Osteocyte (in vitro differentiated cells): ENCODE data around the gene LRP3. TPM values are rescaled to one million over a fixed set of nuclear protein-coding genes. Genes with fewer than 3 reads are reported as not detected.

Source experiments
- DNase-seq: peaks from one replicate; pipeline ENCODE4 v3.0.0; 2021; ENCODE audit warnings: mixed read lengths; ENCODE audit not compliant: unreplicated experiment; ENCODE audit errors: extremely low spot score
- H3K27ac Mint-ChIP-seq: one replicate; pipeline ENCODE4 v1.8.0; 2021; ENCODE audit warnings: mild to moderate bottlenecking, mixed read lengths; ENCODE audit not compliant: unreplicated experiment
- H3K27me3 Mint-ChIP-seq: one replicate; pipeline ENCODE4 v1.8.0; 2021; ENCODE audit warnings: mixed read lengths; ENCODE audit not compliant: unreplicated experiment
- H3K36me3 Mint-ChIP-seq: one replicate; pipeline ENCODE4 v1.8.0; 2021; ENCODE audit warnings: mixed read lengths; ENCODE audit not compliant: unreplicated experiment
- H3K4me1 Mint-ChIP-seq: one replicate; pipeline ENCODE4 v1.8.0; 2021; ENCODE audit warnings: mixed read lengths; ENCODE audit not compliant: unreplicated experiment
- H3K4me3 Mint-ChIP-seq: one replicate; pipeline ENCODE4 v1.8.0; 2021; ENCODE audit warnings: mild to moderate bottlenecking, moderate library complexity, mixed read lengths; ENCODE audit not compliant: unreplicated experiment
- H3K9me3 Mint-ChIP-seq: one replicate; pipeline ENCODE4 v1.8.0; 2021; ENCODE audit warnings: mixed read lengths; ENCODE audit not compliant: unreplicated experiment
- total RNA-seq: library from RNA; stranded (reverse); gene quantifications from 2 replicates; pipeline ENCODE4 v1.2.1, GENCODE V29; 2021
- TF ChIP-seq, protein P1 (sequence below): fragments of 200-600 bp; sonication (generic); IDR thresholded peaks from 2 replicates; pipeline ENCODE4 v1.5.0; 2021; ENCODE audit warnings: antibody characterized with exemption, mild to moderate bottlenecking, moderate library complexity

The LRP3 gene
- total RNA-seq, 1 donor from 2014 or later, result 49.8 TPM

DNA sequence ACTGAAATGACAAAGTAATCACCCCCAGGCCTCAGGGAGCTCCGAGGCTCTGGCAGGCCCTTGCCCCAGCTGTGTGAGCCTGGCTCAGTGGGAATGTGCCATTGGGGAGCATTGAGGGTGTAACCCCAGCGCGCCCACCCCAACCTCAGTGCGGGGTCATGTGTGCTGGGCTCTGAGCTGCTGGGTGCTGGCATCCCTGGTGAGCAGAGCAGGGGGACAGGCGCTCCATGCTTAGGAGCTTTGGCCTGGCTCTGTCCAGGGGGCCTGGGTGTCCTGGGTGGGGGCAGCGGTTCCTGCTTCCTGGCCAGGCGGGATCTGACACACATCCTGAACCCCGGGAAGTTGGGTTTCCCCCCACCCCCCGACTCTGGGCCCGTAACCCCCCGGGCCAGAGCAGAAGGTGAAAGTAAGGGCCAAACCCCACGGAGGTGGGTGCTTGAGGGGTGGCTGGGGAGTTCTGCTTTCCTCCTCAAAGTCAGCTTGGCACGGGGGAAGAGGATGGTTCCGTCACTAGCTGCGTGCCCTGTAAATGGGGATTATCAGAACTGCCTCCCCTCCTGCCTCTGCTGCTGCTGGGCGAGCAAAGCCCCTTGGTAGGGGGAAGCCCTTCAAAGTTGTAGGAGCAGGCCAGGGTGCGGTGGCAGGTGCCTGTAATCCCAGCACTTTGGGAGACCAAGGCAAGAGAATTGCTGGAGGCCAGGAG lies 1.7 kb downstream of the LRP3 start:
- Mint-ChIP-seq H3K27ac (no peak overlapping the region), H3K9me3 (no peaks in the 10 kb centered on the region), H3K4me1 (peaks cover 5% of the 10 kb centered on the region), H3K27me3 (peaks cover under 1% of the 10 kb centered on the region), H3K36me3 (no peaks in the 10 kb centered on the region), H3K4me3 (peak overlapping the region; percentile 84)
- DNase-seq, result no peak
- TF ChIP-seq, protein P1, sequence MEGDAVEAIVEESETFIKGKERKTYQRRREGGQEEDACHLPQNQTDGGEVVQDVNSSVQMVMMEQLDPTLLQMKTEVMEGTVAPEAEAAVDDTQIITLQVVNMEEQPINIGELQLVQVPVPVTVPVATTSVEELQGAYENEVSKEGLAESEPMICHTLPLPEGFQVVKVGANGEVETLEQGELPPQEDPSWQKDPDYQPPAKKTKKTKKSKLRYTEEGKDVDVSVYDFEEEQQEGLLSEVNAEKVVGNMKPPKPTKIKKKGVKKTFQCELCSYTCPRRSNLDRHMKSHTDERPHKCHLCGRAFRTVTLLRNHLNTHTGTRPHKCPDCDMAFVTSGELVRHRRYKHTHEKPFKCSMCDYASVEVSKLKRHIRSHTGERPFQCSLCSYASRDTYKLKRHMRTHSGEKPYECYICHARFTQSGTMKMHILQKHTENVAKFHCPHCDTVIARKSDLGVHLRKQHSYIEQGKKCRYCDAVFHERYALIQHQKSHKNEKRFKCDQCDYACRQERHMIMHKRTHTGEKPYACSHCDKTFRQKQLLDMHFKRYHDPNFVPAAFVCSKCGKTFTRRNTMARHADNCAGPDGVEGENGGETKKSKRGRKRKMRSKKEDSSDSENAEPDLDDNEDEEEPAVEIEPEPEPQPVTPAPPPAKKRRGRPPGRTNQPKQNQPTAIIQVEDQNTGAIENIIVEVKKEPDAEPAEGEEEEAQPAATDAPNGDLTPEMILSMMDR, result no peak

DNA sequence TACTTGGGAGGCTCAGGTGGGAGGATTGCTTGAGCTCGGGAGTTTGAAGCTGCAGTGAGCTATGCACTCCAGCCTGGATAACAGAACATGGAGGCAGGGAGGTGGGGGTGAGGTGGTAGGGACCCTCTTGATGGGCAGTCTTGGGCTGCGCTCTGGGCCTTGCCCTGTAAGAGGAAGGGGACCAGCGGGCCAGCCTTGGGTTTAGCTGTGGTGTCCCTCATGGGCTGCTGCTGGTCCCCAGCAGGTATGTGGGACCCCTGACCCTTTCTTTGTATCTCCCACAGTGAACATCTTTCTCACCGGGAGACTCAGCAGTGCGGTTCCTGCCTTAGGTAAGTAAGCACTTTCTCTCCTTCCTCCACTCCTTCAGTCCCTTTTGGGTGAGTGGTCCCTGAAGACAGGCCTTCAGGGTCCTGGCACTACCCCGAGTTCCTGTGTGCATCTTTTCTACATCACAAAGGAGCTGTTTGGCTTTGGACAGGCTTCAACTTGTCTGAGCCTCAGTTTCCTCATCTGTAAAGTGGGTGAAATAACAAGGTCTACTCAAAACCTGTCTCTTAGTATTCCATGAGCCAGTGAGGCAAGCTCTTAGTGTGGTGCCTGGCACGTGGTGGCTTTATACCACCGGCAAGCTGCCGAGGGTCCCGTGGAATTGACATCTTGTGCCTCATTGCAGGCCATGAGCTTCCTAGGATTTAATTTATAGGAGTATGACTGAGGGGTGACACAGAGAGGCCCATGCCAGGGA lies 2.5 kb downstream of the LRP3 start:
- H3K4me1 Mint-ChIP-seq, result peaks cover 5% of the 10 kb centered on the region
- H3K9me3 Mint-ChIP-seq, result no peaks in the 10 kb centered on the region
- TF ChIP-seq, protein P1, result no peak
- H3K4me3 Mint-ChIP-seq, result no peak overlapping the region
- H3K27ac Mint-ChIP-seq, result no peak overlapping the region
- no peaks in the 10 kb centered on the region for H3K27me3 Mint-ChIP-seq
- DNase-seq, result no peak
- no peaks in the 10 kb centered on the region for H3K36me3 Mint-ChIP-seq

DNA sequence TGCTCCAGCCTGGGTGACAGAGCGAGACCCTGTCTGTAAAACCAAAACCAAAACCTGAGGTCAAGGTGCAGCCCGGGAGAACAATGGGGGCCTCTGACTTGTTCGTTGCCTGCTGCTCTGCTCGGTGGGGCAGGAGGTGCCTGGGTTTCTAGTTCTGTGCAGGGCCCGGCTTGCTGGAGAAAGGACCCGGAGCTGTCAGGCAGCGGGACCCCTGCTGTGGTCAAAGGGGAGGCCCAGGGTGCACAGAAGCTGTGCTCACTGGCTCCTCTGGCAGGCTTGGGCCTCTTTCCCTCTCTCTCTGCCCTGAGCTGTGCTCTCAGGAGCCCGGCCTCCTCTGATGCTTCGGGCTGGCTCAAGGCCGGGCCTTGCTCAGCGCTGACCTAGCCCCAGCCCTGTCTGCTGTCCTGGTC lies 3.5 kb downstream of the LRP3 start:
- no peak for DNase-seq
- peaks cover 2% of the 10 kb centered on the region for H3K36me3 Mint-ChIP-seq
- H3K4me3 Mint-ChIP-seq, result no peak overlapping the region
- H3K4me1 Mint-ChIP-seq, result peaks cover 5% of the 10 kb centered on the region
- no peaks in the 10 kb centered on the region for H3K27me3 Mint-ChIP-seq
- H3K27ac Mint-ChIP-seq, result no peak overlapping the region
- no peaks in the 10 kb centered on the region for H3K9me3 Mint-ChIP-seq
- TF ChIP-seq, protein P1, result no peak

DNA sequence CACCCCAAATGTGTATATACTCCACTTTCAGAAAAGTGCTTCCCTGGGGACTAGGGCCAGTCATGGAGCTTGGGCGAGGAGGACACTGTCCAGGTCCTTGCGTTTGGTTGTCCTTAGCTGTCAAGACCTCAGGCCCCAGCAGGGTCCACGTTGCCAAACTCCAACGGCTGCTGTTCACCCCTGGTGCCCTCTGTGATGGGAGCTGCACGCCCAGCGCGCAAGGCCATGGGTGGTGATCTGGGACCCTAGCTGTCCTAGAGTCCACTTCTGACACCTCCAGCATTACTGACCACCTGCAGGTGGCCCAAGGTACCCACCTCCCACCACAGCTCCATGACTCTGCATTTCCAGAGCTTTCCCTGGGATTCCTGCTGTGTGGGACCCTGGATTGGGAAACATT lies 4.0 kb downstream of the LRP3 start:
- no peak for DNase-seq
- Mint-ChIP-seq H3K4me3 (no peak overlapping the region), H3K4me1 (peaks cover 5% of the 10 kb centered on the region), H3K27me3 (no peaks in the 10 kb centered on the region), H3K36me3 (peaks cover 4% of the 10 kb centered on the region), H3K27ac (no peak overlapping the region), H3K9me3 (no peaks in the 10 kb centered on the region)
- TF ChIP-seq, protein P1, result no peak
